Tibial nerve (tissue), 3 donors: Measurements from ENCODE around the gene DOCK1.

Source experiments
- CTCF ChIP-seq, 5 experiments: fragments of 200-600 bp in 3 of 5; fragments of 450-650 bp in 2 of 5; sonication (generic) in 3 of 5; IDR thresholded peaks; one replicate each; pipeline ENCODE4 v1.5.1; 2016 to 2019; ENCODE audit warnings: antibody characterized with exemption in 5 of 5, mild to moderate bottlenecking in 3 of 5, moderate library complexity in 2 of 5
- POLR2A ChIP-seq, 2 donors: fragments of 450-650 bp; IDR thresholded peaks; one replicate each; pipeline ENCODE4 v1.6.1; 2017; ENCODE audit warnings: antibody characterized with exemption in 2 of 2, mild to moderate bottlenecking in 2 of 2, moderate library complexity in 2 of 2

DNA sequence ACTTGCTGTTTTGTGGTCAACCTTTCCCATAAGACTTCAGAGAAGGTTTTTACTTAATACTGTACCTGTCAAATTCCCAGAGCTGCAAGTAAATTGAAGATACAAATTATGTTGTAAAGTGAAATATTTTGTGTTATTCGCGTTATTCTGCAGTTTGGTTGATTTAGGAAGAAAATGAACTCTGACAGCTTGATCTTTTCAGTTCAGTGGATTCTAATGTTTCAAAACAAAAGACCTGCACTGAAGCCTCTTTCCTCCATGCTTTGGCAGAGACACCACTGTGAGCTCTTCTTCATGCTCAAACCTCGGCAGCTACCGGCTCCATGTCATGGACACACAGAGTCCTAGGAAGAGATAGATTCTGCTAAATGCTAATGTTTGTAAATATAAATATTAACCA lies 366.8 kb downstream of the DOCK1 start:
- no peak for TF ChIP-seq CTCF (IDR thresholded peaks at IDR 0.05)
- TF ChIP-seq POLR2A (IDR thresholded peaks at IDR 0.05) = no peak
